GM18498 (cell line): ENCODE measurements around the gene MAN2A2.

ENCODE experiments used
- ATAC-seq: cut with Tn5 transposase; IDR thresholded peaks from one replicate; pipeline ENCODE4 v1.9.1; 2021; ENCODE audit warnings: mild to moderate bottlenecking, moderate library complexity; ENCODE audit not compliant: unreplicated experiment

The MAN2A2 gene

GRCh38 chr15:90941038-90941437 lies 37.9 kb downstream of the MAN2A2 start:
- ATAC-seq = no peak

- no peak for ATAC-seq
Measured at GRCh38 chr15:90942354-90943120, 39.4 kb downstream of the MAN2A2 start.

- no peak for ATAC-seq
Measured at GRCh38 chr15:90945091-90945490, 42.0 kb downstream of the MAN2A2 start.

DNA sequence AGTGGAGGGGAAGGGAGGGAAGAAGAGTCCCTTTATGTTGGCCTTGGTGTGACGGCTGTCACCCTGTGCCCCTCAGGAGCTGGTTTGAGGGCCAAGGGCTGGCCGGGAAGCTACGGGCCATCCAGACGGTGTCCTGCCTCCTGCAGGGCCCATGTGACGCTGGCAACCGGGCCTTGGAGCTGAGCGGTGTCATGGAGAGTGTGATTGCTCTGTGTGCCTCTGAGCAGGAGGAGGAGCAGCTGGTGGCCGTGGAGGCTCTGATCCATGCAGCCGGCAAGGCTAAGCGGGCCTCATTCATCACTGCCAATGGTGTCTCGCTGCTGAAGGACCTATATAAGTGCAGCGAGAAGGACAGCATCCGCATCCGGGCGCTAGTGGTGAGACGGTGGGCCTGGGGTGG lies 43.4 kb downstream of the MAN2A2 start:
- ATAC-seq = no peak

DNA sequence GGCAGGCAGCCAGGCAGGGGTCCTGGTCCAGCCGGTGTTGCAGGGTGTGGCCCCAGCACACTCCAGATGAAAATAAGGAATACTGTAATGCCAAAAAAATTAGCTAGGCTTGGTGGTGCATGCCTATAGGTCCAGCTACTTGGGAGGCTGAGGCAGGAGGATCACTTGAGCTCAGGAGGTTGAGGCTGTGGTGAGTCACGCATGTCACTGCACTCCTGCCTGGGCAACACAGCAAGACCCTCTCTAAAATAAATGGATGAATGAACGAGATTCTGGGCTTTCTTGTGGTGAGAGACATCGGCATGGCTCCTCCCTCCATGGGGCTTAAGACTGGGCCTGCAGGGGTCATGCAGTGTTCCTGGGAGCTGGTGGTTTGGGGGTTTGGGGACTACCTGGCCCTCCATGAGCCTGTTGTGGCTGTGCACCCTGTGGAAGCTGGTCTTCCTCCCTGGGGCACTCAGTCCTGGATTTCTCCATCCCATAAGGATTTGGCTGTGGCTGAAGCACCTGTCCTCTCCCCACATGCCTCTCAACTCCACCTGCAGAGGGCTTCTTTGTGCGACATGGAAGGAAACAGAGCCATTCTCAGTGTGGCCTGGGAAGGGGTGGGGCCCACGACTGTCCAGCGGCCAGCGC lies 44.0 kb downstream of the MAN2A2 start:
- no peak for ATAC-seq

GRCh38 chr15:90947577-90948357 lies 44.7 kb downstream of the MAN2A2 start:
- ATAC-seq = no peak

DNA sequence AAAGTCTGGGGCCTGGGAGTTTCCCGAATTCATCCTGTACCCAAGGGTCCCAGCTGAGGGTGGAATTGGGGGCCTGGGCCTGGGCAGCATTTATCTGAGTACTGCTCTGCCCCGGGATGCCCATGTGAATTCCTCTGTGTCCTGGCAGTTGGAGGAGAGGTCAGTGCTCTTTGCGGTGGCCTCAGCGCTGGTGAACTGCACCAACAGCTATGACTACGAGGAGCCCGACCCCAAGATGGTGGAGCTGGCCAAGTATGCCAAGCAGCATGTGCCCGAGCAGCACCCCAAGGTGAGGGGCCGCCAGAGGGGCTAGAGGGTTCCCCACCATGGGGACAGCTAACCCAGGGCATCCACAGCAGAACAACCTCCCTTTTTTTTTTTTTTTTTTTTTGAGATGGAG lies 45.4 kb downstream of the MAN2A2 start:
- no peak for ATAC-seq

DNA sequence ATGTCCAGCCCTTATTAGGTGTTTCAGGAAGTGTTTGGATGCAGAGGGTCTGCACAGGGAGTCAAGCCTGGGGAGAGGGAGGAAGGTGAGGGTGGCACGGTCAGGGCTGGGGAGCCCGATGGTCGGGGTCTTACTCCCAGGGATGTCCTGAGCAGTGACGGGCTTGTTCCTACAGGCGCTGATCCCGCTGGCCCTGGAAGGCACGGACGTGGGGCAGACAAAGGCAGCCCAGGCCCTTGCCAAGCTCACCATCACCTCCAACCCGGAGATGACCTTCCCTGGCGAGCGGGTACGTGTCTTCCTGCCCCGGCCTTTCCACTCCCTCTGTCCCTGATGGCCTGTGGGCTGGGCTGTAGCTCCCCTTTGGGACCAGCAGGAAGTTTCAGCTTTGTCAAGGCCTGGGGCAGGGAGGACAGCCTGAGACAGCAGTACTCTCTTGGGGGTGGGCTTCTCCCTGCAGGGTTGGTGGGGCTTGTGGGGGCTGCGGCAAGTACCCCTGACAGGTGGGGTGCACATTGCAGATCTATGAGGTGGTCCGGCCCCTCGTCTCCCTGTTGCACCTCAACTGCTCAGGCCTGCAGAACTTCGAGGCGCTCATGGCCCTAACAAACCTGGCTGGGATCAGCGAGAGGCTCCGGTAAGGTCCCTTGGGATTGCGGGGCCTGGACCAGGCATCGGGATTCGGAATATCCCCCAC lies 47.0 kb downstream of the MAN2A2 start:
- no peak for ATAC-seq

GRCh38 chr15:90950676-90951075 lies 47.6 kb downstream of the MAN2A2 start:
- no peak for ATAC-seq

GRCh38 chr15:90952901-90953677 lies 50.0 kb downstream of the MAN2A2 start:
- ATAC-seq = no peak

- ATAC-seq = no peak
Measured at GRCh38 chr15:90953947-90954711, 51.0 kb downstream of the MAN2A2 start.

DNA sequence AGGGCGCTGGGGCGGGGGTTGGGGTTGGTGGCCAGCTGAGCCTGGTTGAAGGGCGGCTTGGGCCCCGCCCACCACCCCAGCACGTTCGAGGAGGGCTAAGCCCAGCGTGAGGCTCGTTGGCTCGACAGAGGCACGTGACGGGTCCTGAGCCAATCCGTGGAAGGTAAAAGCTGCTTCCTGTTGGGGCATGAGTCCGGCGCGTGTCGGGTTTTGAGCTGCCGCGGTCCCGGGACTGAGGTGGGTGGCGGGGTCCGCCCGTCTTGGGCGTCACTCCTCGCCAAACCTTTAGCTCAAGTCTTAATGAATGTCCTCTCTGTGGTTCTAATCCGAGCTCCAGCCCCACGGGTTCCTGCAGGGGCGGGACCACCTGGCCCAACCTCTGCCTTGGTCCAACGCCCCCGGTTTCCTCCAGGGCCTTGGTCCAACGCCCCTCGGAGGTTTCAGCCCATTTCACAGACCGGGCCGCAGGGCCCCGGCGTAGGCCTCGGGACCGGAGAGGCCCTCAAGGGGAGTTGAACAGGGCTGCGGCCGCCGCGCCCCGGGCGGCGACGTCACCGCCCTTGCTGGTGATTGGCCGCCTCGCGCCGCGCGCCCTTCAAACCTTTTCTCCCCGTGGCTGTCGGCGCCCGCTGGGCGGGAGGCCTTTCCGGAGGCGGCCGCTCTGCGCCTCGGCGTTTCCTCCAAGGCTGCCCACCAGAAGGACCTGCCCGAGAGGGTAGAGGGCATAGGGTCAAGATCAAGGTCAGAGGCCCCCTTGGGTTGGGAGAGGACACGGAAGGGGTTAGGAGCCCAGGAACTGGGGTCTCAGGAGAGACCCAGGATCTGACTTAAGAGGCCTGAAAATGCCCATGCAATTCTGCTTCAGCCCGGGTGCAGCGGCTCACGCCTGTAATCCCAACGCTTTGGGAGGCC lies 51.9 kb downstream of the MAN2A2 start, which contains the start of gene RCCD1:
RCCD1 (plus strand) TSS at position 173 of the 912 bp plus-strand sequence. CDS start 1,851 bp downstream, outside the sequence.
- peak; percentile 94 for ATAC-seq

- ATAC-seq = no peak
Measured at GRCh38 chr15:90955624-90956273, 52.6 kb downstream of the MAN2A2 start.

GRCh38 chr15:90956274-90957030 lies 53.4 kb downstream of the MAN2A2 start:
- ATAC-seq = peak; percentile 29

DNA sequence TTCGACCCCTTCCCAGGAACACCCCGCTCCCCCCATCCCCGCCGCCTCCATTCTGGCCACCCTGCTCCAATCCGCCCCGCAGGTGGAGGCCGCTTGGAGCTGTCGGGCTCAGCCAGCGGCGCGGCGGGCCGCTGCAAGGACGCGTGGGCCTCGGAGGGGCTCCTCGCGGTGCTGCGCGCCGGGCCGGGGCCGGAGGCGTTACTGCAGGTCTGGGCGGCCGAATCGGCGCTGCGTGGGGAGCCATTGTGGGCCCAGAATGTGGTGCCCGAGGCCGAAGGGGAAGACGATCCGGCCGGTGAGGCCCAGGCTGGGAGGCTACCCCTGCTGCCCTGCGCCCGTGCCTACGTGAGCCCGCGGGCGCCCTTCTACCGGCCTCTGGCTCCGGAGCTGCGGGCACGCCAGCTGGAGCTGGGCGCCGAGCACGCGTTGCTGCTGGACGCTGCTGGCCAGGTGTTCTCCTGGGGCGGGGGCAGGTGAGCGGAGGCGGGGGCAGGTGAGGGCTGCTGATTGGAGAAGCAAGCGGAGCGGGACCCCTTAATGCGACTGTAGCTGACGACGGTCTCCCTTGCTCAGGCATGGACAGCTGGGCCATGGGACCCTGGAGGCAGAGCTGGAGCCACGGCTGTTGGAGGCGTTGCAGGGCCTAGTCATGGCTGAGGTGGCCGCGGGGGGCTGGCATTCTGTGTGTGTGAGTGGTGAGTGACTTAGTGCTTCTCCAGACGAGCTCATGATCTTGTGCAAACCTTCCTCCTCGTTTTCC lies 54.1 kb downstream of the MAN2A2 start:
- no peak for ATAC-seq

DNA sequence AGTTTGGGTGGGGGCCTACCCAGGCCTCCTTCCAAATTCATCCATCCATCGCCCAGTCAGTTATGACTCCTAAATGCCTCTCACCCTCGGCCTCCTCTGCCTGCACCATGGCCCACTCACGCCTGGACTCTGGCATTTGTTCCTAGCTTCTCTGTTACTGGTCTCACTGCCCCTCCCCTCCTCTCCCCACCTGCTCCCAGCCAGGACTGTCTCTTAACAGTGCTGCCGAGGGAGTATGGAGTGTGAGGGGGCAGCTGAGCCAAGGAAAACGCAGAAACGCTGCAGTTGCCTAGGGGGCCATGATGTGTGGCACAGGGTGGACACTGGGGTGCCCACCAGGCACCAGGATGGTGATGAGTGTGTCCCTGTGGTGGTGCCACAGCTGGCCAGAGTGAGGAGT lies 54.7 kb downstream of the MAN2A2 start:
- ATAC-seq = no peak
